GM21825 (cell line): Measurements from ENCODE around the gene TTC39B.

ENCODE experiments used
- ATAC-seq: cut with Tn5 transposase; IDR thresholded peaks from one replicate; pipeline ENCODE4 v1.9.1; 2021; ENCODE audit warnings: mild to moderate bottlenecking, moderate library complexity; ENCODE audit not compliant: unreplicated experiment

TTC39B gene

DNA sequence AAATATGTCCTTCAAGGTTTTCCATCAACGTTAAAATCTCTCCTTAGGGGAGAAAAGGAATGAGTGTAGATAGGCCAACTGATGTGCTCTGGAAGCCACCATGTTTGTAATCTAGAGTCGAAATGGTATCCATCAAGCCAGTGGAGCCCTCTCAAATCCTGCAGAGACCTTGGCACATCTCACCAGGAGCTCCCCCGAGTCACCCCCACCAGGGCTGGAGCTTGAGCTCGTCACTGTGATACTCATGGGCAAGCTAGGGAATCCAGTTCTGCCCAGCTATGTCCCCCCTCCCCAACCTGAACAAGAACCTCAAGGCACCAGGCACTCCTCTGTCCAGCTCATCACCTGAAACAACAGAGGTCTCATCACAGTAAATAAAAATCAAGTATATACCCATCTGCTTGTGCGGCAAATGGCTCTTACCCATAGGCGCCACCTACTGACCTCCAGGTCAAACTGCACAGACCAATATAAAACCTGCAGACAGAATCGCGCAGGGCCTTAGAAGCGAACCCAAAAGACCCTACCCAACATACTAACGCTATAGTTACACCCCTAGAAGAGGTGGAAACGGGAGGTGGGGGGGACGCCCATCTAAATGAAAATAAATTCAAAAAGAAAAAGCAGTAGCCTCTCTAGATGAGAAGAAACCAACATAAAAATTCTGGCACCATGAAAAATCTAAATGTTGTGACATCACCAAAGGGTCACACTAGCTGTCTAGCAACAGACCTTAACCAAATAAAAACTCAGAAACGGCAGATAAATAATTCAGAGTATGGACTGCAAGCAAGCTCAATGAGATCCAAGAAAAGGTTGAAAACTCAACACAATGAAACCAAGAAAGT, 75.0 kb downstream of the TTC39B start:
- ATAC-seq: no peak

DNA sequence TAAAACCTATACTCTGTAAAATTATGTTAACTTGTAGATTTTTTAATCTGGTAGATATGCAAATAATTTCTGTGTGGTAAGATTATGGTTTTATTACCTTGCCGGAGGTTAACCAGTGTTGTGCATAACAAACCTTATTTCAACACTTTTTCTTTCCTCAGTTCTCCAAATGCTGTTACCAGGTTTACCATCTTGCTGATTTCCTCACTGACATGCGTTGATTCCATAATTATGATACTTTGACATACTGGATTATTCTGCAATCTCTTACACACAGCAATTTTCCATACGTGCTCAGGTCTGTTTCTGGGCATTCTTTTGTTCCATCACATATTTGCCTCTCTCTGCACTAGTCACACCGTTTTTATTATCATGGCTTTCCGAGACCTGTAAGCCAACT, 77.6 kb downstream of the TTC39B start:
- no peak for ATAC-seq

DNA sequence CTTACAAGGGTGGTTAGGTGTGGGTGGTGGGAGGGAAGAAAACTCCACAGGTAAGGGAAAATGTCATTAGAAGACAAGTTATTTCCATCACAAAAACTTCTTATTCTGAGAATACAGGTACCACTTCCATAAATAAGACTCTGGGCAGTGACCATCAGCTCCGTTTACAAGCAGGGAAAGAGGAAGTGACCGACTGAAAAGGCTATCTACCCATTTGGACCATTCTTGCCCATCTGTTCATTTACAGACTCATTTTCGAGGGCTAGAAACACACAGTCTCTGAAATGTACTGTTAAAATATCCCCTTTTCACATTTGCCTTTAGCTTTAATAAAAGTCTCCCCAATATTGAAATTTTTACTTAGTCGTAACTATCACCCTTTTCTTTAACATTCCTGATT, 79.5 kb downstream of the TTC39B start:
- no peak for ATAC-seq

DNA sequence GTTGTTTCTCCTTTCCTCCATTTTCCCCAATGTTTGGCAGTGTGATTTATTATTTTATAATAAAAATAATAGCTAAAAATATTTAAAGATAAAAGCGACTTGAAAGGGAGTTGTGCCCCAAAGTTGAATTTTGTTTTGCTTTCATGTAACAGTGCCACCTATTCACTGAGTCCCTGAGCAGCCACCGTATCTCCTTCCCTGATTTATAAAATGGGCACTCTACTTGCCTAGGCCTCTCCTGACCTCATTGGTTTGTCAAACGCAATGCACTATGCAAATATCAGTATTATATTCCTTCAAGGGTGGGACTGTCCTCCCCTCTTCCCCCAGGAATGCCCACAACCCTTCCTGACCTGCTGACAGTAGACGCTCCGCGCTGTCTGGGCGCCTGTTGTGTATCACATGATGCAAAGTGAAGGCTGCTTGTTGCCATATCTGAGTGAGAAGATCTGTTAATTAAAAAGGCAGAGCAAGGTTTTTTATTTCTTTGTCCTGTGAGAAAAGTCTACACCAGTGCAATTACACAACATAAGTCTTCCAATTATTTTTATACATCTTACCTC, 81.4 kb downstream of the TTC39B start:
- ATAC-seq: no peak

DNA sequence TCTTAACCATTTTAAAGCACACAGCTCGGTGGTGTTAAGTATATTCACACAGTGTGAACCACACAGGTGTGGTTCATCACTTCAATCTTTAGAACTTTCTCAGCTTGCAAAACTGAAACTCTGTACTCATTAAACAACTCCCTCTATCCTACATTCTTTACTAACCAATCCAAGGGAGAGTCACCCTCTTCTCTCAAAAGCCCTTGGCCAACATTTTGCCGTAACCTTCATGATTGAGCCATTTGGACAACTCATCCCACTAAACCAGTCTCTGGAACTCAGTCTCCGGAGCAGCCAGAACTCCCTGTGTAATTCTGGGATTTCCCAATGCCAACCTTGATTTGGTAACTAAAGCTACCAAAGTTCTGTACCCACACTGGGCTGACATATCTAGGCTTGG, 84.7 kb downstream of the TTC39B start:
- no peak for ATAC-seq

DNA sequence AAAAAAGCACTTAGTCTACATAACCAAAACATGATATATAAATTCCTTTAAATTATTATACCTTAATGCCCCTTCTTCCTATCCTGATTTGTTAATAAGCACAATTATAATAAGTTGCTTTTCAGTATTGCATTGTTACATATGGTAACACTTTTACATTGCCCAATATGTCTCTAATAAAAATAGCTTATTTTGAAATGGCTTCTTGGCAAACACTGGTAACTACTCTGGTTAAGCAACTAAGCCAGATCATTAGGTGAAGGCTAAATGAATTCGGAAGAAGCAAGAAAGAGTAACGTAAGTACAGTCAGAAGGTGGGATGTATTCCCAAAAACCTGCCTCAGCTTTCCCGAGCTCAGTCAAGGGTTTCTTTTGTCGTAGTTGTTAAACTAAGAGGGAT, 85.3 kb downstream of the TTC39B start:
- ATAC-seq: no peak

DNA sequence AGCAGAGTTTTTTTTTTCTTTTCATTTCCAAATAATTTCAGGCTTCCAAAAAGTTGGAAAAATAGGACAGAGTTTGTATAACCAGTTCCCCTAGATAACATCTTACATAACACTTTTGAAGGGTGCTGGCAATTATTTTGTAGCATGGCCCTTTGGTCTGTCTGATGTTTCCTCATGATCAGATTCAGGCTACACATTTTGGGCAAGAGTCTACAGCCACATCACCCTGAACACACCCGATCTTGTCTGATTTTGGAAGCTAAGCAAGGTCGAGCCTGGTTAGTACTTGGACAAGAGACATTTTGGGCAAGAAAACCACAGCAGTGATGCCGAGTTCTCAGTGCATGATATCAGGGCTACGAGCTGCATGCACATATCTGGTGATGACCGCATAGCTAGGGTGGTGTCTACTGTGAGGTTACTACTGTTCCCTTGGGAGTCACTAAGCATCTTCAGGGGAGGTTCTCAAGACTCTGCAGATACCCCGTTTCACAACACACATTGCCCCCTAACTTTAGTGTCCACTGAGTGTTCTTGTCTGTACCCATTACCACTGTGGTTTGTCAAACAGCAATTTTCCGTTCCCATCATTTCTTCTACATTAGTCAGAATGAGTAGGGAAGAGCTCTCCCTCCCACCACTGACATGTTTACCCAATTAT, 86.2 kb downstream of the TTC39B start:
- no peak for ATAC-seq

DNA sequence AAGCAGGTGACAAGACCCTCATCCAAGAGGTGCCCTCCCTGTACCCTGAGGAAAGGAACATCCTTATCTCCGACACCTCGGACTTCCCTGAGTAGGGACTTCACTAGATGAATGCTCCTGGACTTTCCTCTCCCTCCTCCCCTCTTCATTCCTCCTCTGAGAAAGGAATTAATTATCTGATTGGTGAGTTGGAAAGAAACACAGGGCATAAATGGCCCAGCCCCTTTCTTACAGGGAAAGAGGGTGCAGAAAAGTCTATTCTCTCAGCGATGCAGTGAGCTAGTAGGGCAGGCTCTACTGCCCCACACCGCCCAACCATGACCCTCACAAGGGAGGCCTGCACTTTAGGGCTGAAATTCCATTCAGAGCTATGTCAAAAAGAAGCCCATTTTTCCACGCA, 87.5 kb downstream of the TTC39B start:
- ATAC-seq: no peak

DNA sequence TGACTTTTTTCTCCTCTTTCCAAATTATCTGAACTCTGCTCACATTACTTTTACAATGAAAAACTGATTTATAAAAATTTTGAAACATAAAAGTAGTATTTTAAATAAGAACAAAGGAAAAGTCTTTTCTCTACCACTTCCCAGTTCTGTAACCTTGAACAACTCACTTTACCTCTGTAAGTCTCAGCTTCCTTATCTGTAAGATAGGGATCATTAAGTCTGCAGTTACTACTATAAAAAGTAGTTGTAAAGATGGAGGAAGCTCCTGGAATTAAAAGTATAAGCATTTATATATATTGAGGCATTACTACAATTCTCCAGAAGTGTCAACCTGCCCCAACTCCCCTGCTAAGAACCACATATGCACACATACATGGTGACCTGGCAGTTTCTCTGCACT, 88.0 kb downstream of the TTC39B start:
- no peak for ATAC-seq

DNA sequence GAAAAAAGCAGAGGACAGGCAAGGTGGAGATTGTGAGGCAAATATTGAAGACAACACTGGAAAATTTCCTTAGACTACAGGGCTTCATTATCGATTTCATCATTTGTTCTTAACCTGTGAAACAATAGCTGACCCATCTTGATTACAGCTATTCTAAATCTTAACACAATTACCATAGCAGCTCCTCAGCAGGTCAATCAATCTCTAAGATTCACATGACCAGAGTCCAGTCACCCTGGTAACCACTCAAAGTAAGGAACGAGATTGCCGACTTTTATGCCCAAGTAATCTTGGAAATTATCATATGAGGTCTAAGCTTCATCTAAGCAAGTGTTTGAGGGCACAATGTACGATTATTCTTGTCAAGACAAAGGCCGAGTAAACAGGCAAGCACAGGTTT, 93.8 kb downstream of the TTC39B start:
- no peak for ATAC-seq

DNA sequence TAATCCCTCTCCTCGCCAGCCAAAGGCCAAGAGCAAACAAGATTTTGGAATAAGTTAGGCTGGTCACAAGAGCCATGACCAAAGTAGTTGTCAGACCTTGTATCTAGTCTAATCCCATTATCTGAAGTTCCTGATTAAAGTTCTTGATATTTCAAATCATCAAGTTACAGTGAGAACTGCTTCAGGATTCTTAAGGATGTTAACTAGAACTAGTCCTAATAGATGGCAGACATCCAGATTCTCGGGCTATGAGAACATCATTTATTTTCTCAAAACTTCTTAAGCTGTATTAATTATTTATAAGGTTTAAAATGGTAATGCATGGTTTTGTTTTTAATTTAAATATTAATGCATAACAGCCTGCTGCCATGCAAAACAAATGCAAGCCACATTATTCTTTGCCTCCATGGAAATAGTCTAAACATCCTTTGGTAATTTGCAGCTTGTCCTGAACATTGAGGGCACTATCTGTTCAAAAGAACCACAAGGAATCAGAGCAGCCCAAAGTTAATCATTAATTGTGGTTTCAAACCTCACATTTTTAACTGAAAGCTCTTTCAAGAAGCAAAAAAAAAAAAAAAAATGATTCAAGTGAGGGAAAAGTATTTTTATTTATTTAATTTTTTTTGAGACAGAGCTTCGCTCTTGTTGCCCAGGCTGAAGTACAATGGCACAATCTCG, 95.1 kb downstream of the TTC39B start:
- ATAC-seq: peak; percentile 13

DNA sequence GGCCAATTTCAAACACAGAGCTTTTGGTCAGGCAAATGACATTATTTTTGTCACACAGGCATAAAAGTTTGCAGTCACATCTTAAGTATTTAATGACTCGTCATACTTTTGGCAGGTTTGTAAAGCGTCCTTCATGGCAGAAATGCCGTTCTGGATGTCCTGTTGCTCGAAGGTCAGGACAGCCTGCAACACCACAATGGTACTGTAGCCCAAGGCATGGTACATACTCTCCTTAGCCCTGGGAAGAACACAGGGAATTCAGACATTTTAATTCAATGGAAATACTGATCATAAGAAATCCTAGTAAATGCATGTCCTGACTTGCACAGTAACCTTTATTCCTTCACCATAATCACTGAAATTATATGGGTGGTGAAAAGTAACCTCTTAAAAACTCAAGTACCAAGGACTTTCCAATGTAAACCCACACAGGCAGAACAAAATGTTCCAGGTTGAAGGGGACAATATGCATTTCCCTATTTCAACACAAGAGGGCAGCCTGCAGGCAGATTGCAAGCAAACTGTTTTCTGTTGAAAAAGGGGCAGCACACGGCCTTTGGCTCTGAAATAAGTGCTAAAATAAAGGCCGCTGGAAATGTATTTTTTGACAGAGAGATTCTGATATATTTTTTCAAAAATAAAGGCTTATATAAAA, 95.7 kb downstream of the TTC39B start:
- ATAC-seq: peak; percentile 67

DNA sequence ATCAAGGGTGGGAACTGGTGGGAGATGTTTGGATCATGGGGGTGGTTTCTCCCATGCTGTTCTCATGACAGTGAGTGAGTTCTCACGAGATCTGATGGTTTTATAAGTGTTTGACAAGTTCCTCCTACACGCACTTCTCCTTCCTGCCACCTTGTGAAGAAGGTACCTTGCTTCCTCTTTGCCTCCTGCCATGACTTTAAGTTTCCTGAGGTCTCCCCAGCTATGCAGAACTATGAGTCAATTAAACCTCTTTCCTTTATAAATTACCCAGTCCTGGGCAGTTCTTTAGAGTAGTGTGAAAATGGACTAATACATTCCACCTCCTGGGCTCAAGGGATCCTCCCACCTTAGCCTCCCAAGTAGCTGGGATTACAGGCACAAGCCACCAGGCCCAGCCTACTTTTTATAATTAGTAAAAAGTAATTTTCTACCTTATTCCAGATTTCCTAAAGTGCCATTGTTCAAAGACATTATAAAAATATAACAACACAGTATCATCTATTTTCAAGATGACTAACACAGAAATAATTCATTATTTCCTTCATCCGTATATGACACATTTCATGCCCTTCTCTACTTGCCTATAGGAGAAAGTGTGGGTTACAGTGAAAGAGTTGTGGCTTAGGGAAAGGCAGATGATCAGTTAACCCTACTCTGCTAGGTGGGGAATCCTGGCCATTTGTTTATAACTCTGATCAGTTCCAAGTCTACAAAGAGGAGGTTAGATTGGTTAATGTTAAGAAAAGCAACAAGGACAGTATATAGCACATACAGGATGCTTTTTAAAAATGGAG, 99.9 kb downstream of the TTC39B start:
- ATAC-seq: no peak

DNA sequence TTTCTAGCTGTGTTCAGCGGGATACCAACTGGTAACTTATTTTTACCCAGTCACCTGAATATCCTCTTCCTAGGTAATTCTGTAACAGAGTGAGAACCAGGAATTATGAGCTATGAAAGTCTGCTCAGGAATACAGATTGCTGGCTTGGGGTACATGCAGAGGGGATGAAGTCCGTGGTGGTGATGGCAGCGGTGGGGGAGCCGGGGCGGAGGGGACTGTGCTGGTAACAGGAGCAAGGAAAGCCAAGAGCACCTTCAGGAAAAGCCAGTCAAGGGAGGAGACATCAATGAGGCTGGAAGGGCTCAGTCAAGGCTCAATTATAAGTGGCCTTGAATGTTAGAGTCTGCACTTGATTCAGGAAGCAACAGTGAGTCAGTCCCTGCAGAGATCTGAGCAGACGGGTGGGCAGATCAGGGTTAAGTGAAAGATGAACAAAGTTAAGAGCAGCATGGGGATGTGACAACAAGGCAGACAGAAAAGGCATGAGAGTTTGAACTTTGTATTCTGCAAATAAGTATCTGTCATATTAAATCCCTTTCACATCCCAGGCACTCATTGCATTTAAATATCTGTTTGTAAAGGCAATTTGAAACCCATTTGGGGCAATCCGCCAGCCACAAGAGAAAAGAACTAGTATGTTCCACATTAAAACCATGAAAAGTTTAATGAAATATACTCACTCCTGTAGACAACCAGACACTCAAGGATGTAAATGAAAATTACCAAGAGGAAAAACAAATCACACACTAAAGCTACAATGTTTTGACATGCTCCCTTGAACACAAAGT, 101.2 kb downstream of the TTC39B start:
- no peak for ATAC-seq

DNA sequence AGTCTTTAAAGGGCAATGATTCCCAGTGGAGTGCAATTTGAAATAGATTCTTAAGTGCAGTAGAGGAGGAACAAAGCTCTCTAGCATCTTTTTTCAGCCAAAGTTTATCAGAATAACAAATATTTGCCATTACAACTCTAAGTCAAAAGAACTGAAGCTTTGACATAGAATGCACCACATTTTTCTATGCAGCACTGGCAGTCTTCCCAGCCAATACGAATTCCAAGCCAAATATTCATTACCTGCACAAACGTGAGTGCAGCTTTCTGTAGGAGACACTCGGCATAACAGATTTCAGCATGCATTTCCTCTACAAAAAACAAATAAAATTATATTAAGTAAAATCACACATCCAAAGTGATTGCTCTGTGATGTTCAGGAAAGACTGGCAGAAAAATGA, 103.4 kb downstream of the TTC39B start:
- ATAC-seq: no peak

DNA sequence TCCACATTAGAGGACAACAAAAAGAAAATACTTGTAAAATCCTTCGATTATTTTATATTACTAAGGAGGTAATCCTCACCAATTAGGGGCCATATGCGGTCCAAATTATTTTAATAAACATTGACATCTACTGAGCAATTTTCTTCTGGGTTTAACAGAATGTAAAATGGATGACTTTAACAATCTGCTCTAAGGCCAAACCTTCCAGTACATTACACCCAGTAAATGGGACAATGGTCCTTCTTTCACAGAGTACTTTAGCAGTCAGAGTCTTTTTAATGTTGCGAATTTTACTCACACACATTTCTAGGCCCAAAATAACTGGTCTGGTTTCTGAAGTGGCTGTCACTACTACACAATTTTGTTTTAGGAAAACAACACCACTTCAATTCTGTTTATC, 106.9 kb downstream of the TTC39B start:
- ATAC-seq: no peak

DNA sequence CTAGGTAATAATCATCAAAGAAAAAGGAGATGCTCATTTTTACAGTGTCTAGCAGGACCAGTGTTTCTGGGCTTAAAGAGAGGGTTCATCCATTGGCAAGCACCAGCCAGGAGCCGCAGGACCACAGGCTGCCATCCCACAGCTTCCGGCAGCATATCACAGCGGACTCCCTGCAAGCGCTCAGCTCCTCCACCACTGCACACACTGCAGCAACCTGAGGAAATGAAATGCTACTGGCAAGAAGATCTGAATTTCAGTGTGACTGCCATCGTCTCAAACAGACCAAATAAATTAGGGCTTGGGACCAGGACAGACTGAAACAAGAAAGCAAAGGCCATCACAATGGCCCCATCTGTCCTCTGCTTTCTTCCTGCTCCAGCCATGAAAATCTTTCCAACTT, 114.2 kb downstream of the TTC39B start:
- ATAC-seq: no peak

DNA sequence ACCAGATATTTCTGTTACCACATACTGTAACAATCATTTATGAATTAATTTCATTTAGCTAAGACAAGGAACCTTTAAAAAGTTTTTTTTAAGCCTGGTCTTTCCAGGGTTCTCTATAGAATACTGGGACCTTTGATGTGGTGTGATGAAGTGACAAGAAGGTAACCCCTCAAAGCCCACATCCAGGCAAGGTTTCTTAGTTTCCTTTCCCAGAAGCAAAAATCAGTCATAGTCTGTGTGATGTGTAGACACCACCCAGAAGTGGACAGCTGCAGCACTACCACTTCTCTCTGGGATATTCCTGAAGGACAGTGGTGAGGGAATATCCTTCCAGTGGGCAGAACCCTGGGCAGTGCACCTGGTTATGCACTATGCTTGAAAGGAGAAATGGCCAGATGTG, 115.6 kb downstream of the TTC39B start:
- ATAC-seq: no peak

DNA sequence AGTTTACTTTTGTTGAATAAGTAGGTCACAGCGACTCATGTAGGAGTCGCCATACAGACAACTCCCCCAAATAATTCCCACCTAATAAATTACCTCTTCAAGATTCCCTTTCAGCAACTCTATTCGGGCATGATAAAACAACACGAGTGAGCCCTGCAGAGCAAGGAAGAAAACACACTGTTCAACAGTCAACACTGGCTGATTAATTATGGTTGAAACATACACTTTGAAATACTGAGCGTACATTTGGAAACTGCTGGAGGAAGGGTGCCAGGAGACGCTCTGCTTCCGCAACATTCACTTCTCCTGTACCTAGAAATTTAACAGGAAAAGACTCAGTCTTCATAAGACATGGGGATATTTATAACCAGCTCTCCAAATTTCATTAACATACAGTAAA, 117.5 kb downstream of the TTC39B start:
- no peak for ATAC-seq

DNA sequence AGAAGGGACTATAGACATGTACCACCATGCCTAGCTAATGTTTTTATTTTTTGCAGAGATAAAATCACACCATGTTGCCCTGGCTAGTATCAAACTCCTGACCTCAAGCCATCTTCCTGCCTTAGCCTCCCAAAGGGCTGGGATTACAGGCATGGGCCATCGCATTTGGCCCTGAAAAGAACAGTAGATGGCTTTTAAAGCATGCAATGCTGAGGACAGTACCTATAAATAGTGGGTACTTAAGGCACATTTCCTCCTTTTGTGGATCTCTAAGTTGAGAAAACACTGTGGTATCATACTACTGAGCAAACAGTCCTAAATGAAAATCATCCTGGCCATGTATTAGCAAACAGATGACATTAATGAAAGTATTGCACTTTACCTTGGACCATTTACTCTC, 119.4 kb downstream of the TTC39B start:
- ATAC-seq: no peak
